Activated CD8-positive, alpha-beta memory T cell treated with anti-CD3 and anti-CD28 coated beads, Interleukin-2, amount 50 U/mL, for 1 hour (primary cell): Measurements from ENCODE around the gene IFI27L2.

Source experiments
- DNase-seq: peaks from one replicate; pipeline ENCODE4 v3.0.0-alpha.2; 2020; ENCODE audit errors: extremely low read depth

The IFI27L2 gene

DNA sequence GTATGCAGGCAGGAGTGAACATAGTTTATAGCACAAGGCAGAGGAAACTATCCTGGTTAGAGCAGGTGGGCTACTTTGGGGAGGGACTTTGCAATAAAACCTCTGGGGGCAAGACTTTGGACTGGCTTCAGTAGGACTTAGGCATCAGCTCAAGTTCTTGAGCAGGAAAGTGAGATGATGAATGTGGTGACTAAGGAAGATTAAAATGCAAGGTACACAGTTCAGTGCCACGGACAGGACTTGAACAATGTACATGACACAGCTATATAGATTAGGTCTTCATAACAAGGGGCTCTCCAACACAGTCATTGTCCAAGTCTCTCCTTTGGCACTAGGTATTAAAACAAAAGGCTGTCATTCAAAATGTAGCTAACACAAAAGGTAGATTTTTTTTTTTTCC lies 23.3 kb upstream of the IFI27L2 start:
- DNase-seq: no peak

DNA sequence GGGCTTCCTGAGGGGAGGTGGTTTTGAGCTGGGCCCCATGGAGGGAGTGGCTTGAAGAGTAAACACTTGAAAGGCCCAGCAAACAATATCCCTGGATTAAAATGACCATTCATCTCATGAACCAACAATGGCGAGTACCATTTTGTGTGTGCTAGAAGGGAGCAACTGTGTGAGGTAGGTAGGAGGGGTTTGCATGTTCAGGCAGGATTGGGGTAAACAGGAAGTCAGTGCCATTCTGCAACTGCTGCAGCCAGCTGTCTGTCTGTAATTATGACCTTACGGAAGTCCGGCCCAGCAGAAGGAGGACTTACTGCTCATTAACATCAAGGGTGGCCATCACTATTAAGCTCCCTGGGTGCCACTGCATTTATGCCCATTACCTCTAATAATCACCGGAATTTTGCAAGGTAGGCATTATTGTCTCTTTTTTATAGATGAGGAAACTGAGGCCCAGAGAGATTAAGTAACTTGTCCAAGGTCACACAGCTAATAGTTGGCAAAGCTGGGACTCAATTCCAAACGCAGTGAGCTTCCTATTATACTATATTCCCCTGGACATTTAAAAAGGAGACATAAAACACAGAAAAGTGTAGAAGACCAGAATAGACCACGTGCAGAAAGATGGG lies 16.6 kb upstream of the IFI27L2 start:
- no peak for DNase-seq

DNA sequence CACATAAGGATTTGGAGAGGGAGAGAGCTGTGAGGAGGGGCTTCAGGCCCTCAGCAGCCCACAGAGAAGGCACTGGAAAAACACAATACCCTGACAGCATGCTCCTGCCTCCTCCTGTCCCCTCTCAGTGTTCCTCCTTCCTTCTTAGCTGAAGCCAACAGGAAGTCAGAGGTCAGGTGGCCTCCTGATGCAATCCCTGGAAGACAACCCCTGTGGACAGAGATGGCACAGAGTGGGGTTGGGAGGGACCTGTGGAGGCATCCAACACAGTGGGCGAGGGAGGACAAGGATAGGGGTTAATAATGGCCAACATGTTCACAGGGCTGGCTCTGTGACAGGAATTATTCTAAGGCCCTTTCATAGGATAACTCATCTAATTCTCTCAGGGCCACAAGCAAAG lies 15.4 kb upstream of the IFI27L2 start:
- no peak for DNase-seq

DNA sequence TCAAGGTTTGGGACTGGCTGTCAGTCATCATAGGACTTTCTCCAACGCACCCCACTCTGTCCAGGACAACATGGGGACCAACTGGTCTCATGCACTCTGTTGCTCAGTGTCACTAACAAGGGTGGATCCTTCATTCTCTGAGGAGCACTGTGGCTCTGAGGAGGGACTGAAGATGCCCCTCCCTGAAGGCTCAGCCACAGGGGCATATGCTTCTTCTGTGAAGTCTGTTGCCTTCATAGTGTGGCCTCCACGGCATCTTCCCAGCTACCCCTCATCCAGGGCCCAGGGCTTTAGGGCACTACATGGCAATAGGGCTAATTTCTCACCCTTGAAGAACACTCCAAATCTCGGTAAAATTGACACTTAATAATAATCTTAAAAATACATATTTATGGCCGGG lies 14.3 kb upstream of the IFI27L2 start:
- DNase-seq: no peak

DNA sequence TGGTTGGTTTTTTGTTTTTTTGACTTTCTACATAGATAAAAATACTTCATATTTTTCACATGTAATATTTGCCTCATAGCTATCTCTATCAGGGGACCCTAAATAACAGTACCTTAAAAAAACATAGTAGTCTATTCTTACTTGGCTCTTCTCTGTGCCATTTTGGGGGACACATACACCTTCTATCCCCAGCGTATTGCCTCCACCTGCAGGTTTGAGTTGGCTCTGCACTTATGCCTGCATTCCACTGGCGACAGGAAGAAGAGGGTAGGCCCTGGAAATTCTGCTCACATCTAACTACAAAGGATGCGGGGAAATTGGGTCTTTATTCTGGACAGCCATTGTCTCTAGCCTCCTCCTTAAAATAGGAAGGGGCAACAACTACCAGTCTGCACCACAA lies 13.8 kb upstream of the IFI27L2 start:
- DNase-seq: no peak

DNA sequence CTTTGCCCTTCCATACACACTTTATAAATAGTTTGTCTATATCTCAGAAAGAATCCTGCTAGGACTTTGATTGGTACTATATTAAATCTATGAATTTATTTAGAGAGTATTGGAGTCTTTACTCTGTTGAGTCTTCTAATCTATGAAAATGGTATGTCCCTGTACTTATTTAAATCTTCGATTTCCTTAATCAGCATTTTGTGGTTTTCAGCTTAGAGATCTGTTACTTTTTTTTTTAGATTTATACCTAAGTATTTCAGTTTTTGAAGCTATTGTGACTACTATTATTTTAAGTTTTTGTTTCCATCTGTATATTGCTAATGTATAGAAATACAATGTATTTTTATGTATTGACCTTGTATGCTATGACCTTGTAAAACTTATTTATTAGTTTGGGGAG lies 13.4 kb upstream of the IFI27L2 start:
- no peak for DNase-seq

DNA sequence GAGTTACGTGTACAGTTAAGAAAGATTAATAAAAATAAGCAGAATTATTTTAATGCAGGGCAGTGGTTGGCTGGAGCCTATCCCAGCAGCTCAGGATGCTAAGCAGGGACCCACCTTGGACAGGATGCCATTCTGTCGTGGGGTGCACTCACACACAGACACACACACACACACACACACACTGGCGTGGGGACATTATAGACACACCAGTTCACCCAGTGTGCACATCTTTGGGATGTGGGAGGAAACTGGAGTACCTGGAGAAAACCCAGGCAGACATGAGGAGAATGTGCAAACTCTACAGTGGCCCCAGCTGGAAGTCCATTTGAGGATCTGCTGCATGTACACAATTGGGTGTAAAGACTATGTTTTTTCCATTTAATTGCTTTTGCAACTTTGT lies 12.8 kb upstream of the IFI27L2 start:
- DNase-seq: no peak

DNA sequence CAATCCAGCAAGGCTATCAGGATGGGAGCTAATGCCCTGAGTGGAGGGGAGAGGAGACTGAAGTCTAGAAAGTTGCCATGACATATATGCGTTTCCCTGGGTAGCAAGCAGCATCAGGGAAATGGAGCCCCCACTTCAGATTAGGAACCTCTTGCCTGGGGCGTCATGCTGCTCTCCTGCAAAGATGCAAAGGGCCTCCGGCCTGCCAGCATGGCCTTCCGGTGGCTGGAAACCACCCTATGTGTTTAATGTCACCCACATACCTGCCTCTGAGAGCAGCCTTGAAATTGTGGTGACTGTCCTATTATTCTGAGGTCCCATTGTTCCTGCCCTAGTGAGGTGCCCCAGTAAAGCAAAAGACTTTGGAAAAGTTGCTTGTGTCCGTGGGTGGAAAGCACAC lies 10.0 kb upstream of the IFI27L2 start:
- DNase-seq: no peak

DNA sequence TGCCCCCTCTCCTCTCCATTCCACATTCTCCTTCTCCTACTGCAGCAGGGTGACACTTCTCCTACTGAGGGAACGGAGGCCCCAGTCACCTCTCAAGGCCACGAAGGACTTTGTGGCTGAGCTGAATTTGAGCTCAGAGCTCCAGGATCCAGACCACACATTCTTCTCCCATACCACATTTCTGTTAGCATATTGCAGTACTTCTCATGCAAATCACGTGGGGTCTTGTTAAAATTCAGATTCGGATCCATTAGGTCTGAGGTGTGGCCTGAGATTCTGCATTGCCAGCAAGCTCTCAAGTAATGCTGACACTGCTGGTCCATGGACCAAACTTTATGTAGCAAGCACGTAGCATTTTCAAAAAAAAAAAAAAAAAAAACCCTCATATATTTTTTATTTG lies 9.6 kb upstream of the IFI27L2 start:
- DNase-seq: no peak

DNA sequence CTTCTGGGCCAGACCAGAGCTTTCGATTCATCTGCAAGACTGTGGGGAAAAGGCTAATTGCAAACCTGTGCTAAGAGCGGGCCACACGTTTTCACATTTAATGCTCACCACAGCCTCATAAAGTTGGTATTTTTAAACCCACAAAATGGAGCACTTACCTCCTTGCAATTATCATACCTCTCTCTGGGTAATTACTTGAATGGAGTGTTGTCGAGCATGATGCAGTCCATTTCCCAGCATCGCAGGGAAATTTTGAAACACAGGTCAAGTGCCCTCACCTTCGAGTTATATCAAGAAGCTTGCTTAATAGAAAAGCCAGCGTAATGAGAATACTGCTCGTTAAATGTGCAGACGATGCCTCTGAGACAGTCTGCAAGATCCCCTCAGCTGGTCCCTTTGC lies 8.8 kb upstream of the IFI27L2 start:
- DNase-seq: no peak

DNA sequence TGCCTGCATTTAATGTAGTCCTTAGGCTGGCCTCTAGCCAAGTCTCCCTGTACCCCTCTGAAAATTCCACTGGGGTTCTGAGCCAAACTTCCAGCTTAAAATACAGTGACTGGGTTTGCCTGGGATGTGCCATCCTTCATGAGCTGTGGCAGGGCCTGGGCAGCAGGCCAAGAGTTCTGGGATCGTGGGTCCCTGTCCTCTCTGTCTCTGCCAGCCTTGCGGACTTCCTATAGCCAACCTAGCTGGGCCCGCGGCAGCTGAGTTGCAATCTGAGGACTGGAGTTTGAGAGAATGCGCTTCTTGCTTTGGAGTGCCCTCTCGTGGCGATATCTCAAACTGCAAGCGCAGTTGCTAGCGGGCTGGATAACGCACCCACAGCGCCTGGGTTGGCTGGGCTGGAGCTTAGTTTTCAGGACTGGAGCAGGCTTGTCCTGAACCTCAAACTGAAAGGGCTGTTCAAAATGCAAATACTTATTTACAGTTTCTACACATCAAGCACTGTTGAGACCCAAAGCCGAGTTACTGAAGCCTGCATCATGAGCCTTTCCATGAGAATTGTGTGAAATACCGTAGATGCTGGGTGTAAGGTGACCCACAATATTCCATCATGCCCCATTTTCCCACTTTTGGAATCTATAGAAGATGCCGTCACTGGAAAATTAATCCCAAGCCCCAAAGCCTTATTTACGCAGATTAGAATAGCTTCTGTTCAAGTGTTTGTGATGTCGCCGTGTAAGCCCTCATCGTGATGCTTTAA lies 7.3 kb upstream of the IFI27L2 start:
- DNase-seq: peak; percentile 45

DNA sequence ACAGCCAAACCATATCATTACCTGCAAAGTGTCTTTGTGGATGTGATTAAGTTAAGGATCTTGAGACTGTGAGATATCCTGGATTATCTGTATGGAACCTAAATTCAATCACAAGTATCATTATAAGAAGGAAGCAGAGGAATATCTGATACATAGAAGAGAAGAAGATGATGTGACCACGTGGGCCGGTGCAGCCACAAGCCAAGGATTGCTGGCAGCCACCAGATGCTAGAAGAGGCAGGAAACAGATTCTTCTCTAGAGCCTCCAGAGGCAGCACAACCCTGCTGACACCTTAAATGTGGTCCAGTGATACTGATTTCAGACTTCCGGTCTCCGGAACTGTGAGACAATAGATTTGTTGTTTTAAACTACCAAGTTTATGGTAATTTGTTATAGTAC lies 6.1 kb upstream of the IFI27L2 start:
- no peak for DNase-seq

DNA sequence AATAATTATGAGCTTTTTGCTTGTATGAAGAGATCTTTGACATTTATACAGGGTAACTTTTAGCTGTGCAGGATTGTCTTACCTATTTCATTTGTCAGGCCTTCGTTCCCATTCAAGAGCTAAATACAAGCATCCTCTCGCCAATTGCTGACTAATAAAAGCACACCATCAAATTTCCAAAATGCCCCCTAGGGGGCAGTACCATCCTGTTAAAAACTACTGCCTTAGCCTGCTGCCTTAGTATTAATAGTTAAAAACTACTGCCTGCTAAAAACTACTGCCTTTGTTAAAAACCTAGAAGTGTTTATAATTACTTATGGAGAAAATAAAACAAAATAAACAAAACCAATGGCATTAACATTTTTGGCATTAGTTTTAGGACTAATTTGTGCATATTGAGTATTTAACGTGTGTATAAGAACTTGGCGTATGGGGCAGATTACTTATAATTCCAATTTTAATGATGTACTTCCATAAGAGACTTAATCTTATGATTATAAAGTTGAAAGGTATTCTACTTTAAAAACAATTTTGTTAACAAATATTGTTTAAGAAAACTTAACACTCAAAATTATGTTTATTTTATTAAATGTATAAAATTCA lies 3.0 kb upstream of the IFI27L2 start:
- no peak for DNase-seq

DNA sequence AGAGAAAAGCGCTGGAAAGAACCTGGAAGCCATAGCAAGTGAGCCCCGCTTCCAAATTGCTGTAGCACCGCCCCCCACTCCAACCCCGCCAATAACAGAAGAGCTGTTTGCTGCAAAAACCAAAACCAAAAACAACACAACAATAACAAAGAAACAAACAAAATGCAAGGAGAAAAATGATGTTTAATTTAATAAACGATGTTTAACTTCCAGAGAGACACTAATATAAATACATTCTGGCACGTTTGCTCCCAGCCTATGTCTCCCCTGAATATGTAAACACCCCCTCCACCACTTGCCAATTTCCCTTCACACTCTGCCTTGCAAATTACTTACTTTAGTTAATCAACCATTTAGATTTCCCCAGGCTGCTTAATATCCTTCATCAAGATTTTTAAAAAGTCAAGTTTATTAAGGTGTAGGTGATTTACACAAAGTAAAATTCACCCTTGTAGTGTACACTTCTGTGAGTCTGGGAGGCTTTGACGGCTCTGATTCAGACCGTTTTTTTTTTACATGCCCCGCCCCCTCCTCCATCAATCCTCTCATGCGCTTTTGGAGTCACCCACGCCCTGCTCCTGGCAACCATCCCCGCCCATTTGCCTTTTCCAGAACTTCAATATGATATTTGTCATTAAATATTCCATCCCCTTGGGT lies 482 bp upstream of the IFI27L2 start:
- no peak for DNase-seq

DNA sequence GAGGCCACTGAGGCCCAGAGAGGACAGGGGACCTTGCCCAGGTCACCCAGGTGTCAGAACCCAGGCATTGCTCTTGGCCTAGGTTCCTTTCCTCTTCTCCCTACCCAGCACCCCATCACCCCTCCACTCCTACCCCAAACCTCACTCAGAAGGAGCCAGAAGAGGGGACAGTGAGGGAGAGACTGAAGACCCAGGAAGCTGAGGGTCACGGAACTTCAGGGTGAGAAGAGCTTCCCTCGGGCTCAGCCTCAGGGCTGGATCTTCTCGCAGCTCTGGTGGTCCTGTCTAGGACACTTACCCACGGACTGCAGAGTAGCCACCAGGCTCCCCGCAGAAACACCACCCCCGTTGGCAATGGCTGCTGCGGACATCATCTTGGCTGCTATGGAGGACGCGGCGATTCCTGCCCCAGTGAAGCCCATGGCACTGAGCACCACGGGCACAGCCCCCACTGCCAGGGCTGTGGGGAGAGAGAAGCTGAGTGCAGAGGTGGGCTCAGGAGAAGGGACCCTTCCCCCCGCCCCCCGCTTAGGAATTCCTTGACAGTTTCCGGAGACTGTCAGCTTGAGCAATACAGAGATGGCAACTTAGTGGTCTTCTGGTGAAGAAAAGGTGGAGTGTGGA lies 1.1 kb downstream of the IFI27L2 start:
- no peak for DNase-seq

DNA sequence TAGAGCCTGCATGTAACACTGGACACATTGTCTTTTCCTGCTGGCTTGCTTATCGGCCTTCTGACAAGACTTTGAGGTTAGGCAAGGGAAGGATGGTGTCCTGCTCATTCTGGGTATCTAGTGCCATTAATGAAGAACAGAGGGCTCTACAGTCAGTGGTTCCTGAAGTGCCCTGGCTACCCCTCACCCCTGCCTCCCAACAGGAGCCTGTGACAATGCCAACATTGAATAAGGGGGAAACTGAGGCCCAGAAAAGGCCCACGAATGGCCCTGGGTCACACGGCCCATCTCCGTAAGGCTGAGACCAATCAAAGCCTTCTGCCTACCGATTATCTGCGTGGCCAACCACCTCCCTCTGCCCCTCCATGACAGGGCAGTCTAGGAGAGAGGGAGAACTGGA lies 2.1 kb downstream of the IFI27L2 start:
- DNase-seq: no peak

DNA sequence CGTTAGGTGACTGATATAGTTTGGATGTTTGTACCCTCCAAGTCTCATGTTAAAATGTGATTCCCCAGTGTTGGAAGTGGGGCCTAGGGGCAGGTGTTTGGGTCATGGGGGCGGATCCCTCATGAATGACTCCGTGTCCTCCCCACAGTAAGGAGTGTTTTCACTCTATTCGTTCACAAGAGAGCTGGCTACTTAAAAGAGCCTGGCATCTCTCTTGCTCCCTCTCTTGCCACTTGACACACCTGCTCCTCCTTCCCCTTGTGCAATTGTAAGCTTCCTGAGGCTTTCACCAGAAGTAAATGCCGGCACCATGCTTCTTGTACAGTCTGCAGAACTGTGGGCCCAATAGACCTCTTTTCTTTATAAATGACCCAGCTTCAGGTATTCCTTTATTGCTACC lies 2.6 kb downstream of the IFI27L2 start:
- no peak for DNase-seq

DNA sequence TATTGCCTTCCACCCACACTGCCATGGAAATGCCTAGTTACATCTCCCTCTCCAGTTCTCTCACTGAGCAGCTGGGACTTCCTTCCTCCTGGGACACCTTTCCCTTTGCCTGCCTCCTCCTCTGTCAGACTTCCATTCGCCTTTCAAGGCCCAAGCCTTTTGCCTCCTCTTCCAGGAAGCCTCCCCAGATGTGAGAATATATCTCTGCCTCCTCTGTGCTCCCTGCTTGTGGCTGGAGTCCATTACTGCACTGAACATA lies 3.1 kb downstream of the IFI27L2 start:
- no peak for DNase-seq

DNA sequence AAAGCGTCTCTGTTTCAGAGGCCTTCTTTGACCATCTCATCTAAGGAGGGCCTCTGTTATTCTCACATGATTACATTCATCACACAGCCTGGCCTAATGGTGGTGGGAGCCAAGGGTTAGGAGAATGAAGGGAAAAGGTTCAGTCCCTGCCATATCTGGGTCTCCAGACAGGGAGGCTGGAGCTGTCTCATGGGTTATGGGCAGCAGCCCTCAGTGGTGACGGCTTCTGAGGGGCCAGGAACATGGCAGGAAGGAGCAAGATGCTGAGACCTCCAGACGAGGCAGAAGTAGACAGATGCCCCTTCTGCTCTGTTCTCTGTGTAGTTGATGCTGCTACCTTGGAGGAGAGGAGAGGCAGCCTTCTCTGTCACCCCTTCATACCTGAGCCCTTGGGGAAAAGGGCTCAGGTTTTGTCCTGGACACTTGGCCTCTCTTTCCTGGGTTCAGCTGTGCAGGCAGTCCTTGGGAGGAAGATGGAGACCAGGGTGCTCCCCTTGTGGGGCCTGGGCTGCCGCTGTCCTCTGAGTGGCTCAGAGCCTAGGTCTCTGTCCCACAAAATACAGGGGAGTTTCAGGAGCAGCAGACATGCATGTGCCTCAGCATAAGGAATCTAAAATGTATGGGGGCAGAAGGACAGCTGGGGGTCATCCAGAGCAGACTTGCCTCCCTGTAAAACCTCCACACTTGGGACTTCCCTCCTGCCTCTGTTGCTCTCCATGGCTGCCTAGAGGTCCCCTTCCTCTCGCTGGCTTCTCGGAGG lies 3.6 kb downstream of the IFI27L2 start:
- DNase-seq: no peak

DNA sequence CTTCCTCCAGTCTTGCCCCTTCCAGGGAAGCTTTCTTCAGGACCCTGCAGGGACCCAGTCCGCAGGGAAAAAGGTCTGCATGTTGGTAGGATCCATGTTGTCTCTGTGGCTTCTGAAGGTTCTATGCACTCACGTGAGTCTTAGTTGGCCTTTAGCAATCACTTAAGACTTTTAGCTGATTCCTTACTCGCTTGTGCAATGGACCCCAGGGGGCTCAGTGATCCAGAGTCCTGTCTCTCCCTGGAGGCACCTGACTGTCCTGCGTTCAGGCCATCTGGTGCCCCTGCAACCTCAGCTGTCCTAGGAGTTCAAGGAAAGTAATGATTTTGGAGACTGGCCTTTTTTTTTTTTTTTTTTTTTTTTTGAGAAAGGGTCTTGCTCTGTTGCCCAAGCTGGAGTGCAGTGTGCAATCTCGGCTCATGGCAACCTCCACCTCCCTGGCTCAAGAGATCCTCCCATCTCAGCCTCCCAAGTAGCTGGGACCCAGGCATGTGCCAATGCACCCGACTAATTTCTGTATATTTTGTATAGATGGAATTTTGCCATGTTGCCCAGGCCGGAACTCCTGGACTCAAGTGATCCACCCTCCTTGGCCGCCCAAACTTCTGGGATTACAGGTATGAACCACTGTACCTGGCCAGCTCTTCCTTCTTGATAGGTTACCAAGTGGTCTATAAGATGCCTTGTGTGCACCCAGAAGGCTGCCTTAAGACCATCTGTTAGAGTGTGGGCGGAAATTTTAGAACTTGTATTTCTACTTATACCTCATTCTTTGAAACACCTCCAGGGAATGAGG lies 4.6 kb downstream of the IFI27L2 start:
- no peak for DNase-seq

DNA sequence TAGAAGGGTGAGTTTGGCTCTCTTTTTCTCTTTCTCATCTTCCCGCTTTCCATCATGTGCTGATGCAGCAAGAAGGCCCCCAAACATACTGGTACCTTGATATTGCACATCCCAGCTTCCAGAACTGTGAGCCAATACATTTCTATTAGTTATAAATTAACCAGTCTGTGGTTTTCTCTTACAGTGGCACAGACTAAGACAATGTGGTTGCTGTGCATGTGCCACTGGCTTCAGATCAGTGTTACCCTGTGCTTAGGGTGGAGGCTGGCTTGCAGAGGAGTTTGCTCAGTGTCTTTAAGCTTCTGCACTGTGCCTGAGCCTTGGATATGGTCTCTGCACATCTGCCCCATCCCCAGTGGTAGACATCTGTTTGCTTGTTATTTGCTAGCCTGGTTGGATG lies 5.5 kb downstream of the IFI27L2 start:
- DNase-seq: no peak
